ENCODE data around the gene GALNTL6. TPM values are rescaled to one million over a fixed set of nuclear protein-coding genes. Genes with fewer than 3 reads are reported as not detected.

Gene GALNTL6
- total and polyA plus RNA-seq, 9 of the 15 experiments (the other 6 are each of a cell fraction or from before 2014, with no cell fraction given): 0.18 to 0.50 (median 0.29) TPM

GRCh38 chr4:172857026-172857425 lies 1043.8 kb downstream of the GALNTL6 start:
- Histone ChIP-seq H3K4me1 (replicated peaks in 1 of 2; ENCODE audit: control insufficient read depth in 2 of 2, insufficient read depth in 2 of 2, low read length in 2 of 2) (no peaks in the 10 kb centered on the region), H3K79me2 (ENCODE audit: control insufficient read depth, insufficient read depth, low read length) (no peaks in the 10 kb centered on the region), H3K9me3 (replicated peaks; ENCODE audit: control insufficient read depth, insufficient read depth, low read depth, low read length) (no peaks in the 10 kb centered on the region), H3K9me1 (ENCODE audit: control insufficient read depth, insufficient read depth, low read length) (no peaks in the 10 kb centered on the region), H2AFZ (ENCODE audit: low read depth, low read length) (no peak overlapping the region), H3K27me3 (ENCODE audit: control insufficient read depth in 2 of 2, insufficient read depth in 2 of 2, low read length in 2 of 2) (no peaks in the 10 kb centered on the region), H3K9ac (ENCODE audit: insufficient read depth in 1 of 2, low read depth in 2 of 2, low read length in 2 of 2) (no peak overlapping the region), H4K20me1 (replicated peaks; ENCODE audit: control insufficient read depth, insufficient read depth, low read length) (no peaks in the 10 kb centered on the region), H3K4me2 (ENCODE audit: insufficient read depth, low read length) (no peak overlapping the region), H3K36me3 (ENCODE audit: control insufficient read depth, insufficient read depth, low read length) (no peaks in the 10 kb centered on the region), H3K27ac (ENCODE audit: extremely low read depth, low read depth, low read length) (no peak overlapping the region), H3K4me3 (no peak overlapping the region)
- in situ Hi-C loops (cut with MboI) (no loop called here), intact Hi-C loops (cut with micrococcal nuclease) (no loop called here)
- ATAC-seq (no peak), DNase-seq (ENCODE audit: extremely low read depth in 1 of 4, low spot score in 3 of 4) (no peak), FAIRE-seq (no peak)
- POLR2A ChIA-PET: no interaction called here
- WGBS (ENCODE audit: insufficient coverage, low coverage, missing lambda C conversion rate): 0% methylated on average over 5 of the region's 5 CpGs
- CTCF ChIA-PET (ENCODE audit: low intra/inter-chr PET ratio): no interaction called here
- no peak for TF ChIP-seq CREM (IDR thresholded peaks at IDR 0.05; ENCODE audit: low read depth)
- TF ChIP-seq MYC (IDR thresholded peaks at IDR 0.05; ENCODE audit: low read depth, low read length): no peak
- TF ChIP-seq MYC (CRISPR knock-in tag; IDR thresholded peaks at IDR 0.05; ENCODE audit: borderline replicate concordance, low read depth): no peak
- TF ChIP-seq ZFX (CRISPR knock-in tag; IDR thresholded peaks at IDR 0.05): no peak
- no peak for TF ChIP-seq ASH1L (IDR thresholded peaks at IDR 0.05; ENCODE audit: borderline replicate concordance, low read depth, partially characterized antibody)
- TF ChIP-seq NCOA1 (IDR thresholded peaks at IDR 0.05; ENCODE audit: low read depth): no peak
- TF ChIP-seq BRCA1 (IDR thresholded peaks at IDR 0.05): no peak
- TF ChIP-seq BRCA1 (CRISPR knock-in tag; IDR thresholded peaks at IDR 0.05): no peak
- no peak for TF ChIP-seq ZBTB43 (CRISPR knock-in tag; IDR thresholded peaks at IDR 0.05)
- BruUV-seq (replicated peaks): no TSS peak

All from K562 (cell line).